Lung (tissue), 12 donors: ENCODE results near the gene GARIN3. TPM values are rescaled to one million over a fixed set of nuclear protein-coding genes. Genes with fewer than 3 reads are reported as not detected.

Source experiments
- ATAC-seq: fragments of 200-7000 bp; cut with Tn5 transposase; one replicate; pipeline ENCODE4 v1.9.1; 2020; ENCODE audit warnings: moderate number of reproducible peaks; ENCODE audit not compliant: insufficient read depth, low FRiP score
- DNase-seq, 3 donors: peaks; one replicate each; pipeline ENCODE4 v3.0.0-alpha.2; 2013 to 2017
- H3K27ac ChIP-seq, 2 donors: one replicate each; pipeline ENCODE4 v1.5.1; 2013; ENCODE audit warnings: mild to moderate bottlenecking in 2 of 2, moderate library complexity in 2 of 2, control low read depth in 1 of 2, inconsistent platforms in 1 of 2, low read depth in 1 of 2, low read length in 1 of 2
- H3K27me3 ChIP-seq, 3 donors: one replicate each; pipeline ENCODE4 v1.5.1; 2013; ENCODE audit warnings: low read length in 2 of 3; ENCODE audit not compliant: control insufficient read depth in 3 of 3, insufficient read depth in 3 of 3
- H3K36me3 ChIP-seq, 4 donors: one replicate each; pipeline ENCODE4 v1.5.1; 2013; ENCODE audit warnings: low read length in 4 of 4, mild to moderate bottlenecking in 1 of 4, moderate library complexity in 1 of 4; ENCODE audit not compliant: control insufficient read depth in 4 of 4, insufficient read depth in 4 of 4
- H3K4me1 ChIP-seq, 5 donors: one replicate each; pipeline ENCODE4 v1.5.1; 2013; ENCODE audit warnings: low read length in 5 of 5, mild to moderate bottlenecking in 2 of 5, moderate library complexity in 1 of 5; ENCODE audit not compliant: control insufficient read depth in 5 of 5, insufficient read depth in 5 of 5
- H3K4me3 ChIP-seq: one replicate; pipeline ENCODE4 v1.5.1; 2013; ENCODE audit warnings: mild to moderate bottlenecking, control low read depth, moderate library complexity
- H3K9ac ChIP-seq, 2 donors: one replicate each; pipeline ENCODE4 v1.5.1; 2013; ENCODE audit warnings: low read length in 2 of 2, control low read depth in 1 of 2; ENCODE audit not compliant: insufficient read depth in 1 of 2
- H3K9me3 ChIP-seq, 4 donors: one replicate each; pipeline ENCODE4 v1.5.1; 2013; ENCODE audit warnings: low read length in 3 of 4, mild to moderate bottlenecking in 1 of 4, moderate library complexity in 1 of 4; ENCODE audit not compliant: control insufficient read depth in 4 of 4, insufficient read depth in 3 of 4
- CTCF ChIP-seq: IDR thresholded peaks from 2 replicates; pipeline ENCODE4 v1.5.1; 2012; ENCODE audit warnings: mild to moderate bottlenecking; ENCODE audit errors: control extremely low read depth, extremely low read depth
- WGBS, 2 donors: extraction: QIAGEN DNeasy Blood & Tissue Kit; methylation state at CpG; one replicate each; pipeline ENCODE4 v1.1.7; 2013; 5-methylcytosine and 5-hydroxymethylcytosine counted together
- polyA plus RNA-seq, 2 donors: library from polyadenylated mRNA; stranded (reverse); fragments of 200-250 nt; gene quantifications; one replicate each; pipeline ENCODE4 v1.2.1, GENCODE V29; 2013
- total RNA-seq, 2 donors: library from RNA; depleted of rRNA in 1 of 2; stranded (reverse); fragments of >200 nt in 1 of 2; gene quantifications; one replicate each; pipeline ENCODE4 v1.2.1, GENCODE V29; 2014 to 2021
- donor health status: control.
- donor health status: control.
- donor health status: Bipolar disorder and iron deficiency.
- donor health status: healthy.
- donor health status: DM: yes; HTN: yes; CAD: no.

GARIN3 gene
- total and polyA plus RNA-seq, 4 donors: not detected

GRCh38 chr5:157164521-157164920 is 1.5 kb downstream of the GARIN3 start:
- peaks cover 0 to 3% (median 3%) of the 10 kb centered on the region in 3 donors for H3K27me3 ChIP-seq
- H3K4me3 ChIP-seq: no peak overlapping the region
- peaks cover 0 to 4% (median 0%) of the 10 kb centered on the region in 4 donors for H3K9me3 ChIP-seq
- TF ChIP-seq CTCF: no peak
- no peaks in the 10 kb centered on the region for H3K4me1 ChIP-seq
- H3K27ac ChIP-seq: no peak overlapping the region
- DNase-seq (no peak), ATAC-seq (no peak)
- 78 to 87% methylated on average over 5 of the region's 5 CpGs for WGBS, 2 donors
- no peaks in the 10 kb centered on the region for H3K36me3 ChIP-seq
- no peak overlapping the region for H3K9ac ChIP-seq

- Histone ChIP-seq H3K9me3 (peaks cover 0 to 4% (median 0%) of the 10 kb centered on the region in 4 donors), H3K4me1 (no peaks in the 10 kb centered on the region), H3K27me3 (peaks cover 0 to 3% (median 3%) of the 10 kb centered on the region in 3 donors), H3K36me3 (no peaks in the 10 kb centered on the region), H3K4me3 (no peak overlapping the region), H3K27ac (no peak overlapping the region), H3K9ac (no peak overlapping the region)
- no peak for TF ChIP-seq CTCF
- ATAC-seq (no peak), DNase-seq (no peak)
- 93 to 94% methylated on average over 12 of the region's 12 CpGs for WGBS, 2 donors
These were observed 3.0 kb downstream of the GARIN3 start for GRCh38 chr5:157162919-157163510.

- no peak for DNase-seq
- WGBS, 2 donors: 89 to 92% methylated on average over 6 of the region's 6 CpGs
- TF ChIP-seq CTCF: no peak
These were observed 4.1 kb downstream of the GARIN3 start for GRCh38 chr5:157161996-157162395.

GRCh38 chr5:157160001-157160400 is 6.1 kb downstream of the GARIN3 start:
- Histone ChIP-seq H3K27me3 (peaks cover 0 to 3% (median 0%) of the 10 kb centered on the region in 3 donors), H3K4me1 (no peaks in the 10 kb centered on the region), H3K4me3 (no peak overlapping the region), H3K36me3 (no peaks in the 10 kb centered on the region), H3K9ac (no peak overlapping the region), H3K9me3 (peaks cover 0 to 3% (median 0%) of the 10 kb centered on the region in 4 donors), H3K27ac (no peak overlapping the region)
- WGBS, 2 donors: 84 to 95% methylated on average over 4 of the region's 4 CpGs
- TF ChIP-seq CTCF: no peak
- DNase-seq (no peak), ATAC-seq (no peak)

More at GRCh38 chr5:157161996-157162395, 4.1 kb downstream of the GARIN3 start:
- H3K9ac ChIP-seq: no peak overlapping the region
- peaks cover 0 to 3% (median 3%) of the 10 kb centered on the region in 3 donors for H3K27me3 ChIP-seq
- H3K27ac ChIP-seq: no peak overlapping the region
- H3K4me3 ChIP-seq: no peak overlapping the region
- no peaks in the 10 kb centered on the region for H3K4me1 ChIP-seq
- no peak for ATAC-seq
- H3K9me3 ChIP-seq: peaks cover 0 to 4% (median 0%) of the 10 kb centered on the region in 4 donors
- no peaks in the 10 kb centered on the region for H3K36me3 ChIP-seq
